ENCODE results near the gene DERA.
A peak's percentile ranks its signal among the peaks of the same experiment; 100 is the strongest.

Gene DERA

GRCh38 chr12:15919418-15919817, 8.3 kb downstream of the DERA start:
- CTCF ChIA-PET, result no interaction called here
- no peak overlapping the region for H3K27ac ChIP-seq (ENCODE audit: insufficient read depth in 1 of 2, low read depth in 1 of 2, low read length in 2 of 2, poor library complexity in 1 of 2, severe bottlenecking in 2 of 2)

GRCh38 chr12:15924956-15925355, 13.8 kb downstream of the DERA start:
- Histone ChIP-seq H3K27ac (ENCODE audit: insufficient read depth in 1 of 2, low read depth in 1 of 2, low read length in 2 of 2, poor library complexity in 1 of 2, severe bottlenecking in 2 of 2) (no peak overlapping the region), H3K36me3 (ENCODE audit: control insufficient read depth in 4 of 4, insufficient read depth in 4 of 4, low read length in 3 of 4) (peaks cover 0 to 8% (median 3%) of the 10 kb centered on the region in 4 experiments), H3K4me3 (ENCODE audit: control insufficient read depth in 1 of 7, extremely low read depth in 1 of 7, insufficient read depth in 4 of 7, low read depth in 2 of 7, low read length in 6 of 7) (no peak overlapping the region), H3K9me3 (ENCODE audit: control extremely low read depth in 1 of 5, control insufficient read depth in 4 of 5, insufficient read depth in 2 of 5, low read depth in 1 of 5, low read length in 4 of 5) (peaks cover 0 to 2% (median 0%) of the 10 kb centered on the region in 5 experiments), H3K4me1 (ENCODE audit: control extremely low read depth in 1 of 4, control insufficient read depth in 4 of 4, insufficient read depth in 4 of 4, low read length in 3 of 4) (no peaks in the 10 kb centered on the region), H3K27me3 (replicated peaks in 2 of 5; ENCODE audit: control insufficient read depth in 4 of 5, insufficient read depth in 5 of 5, low read length in 4 of 5) (no peaks in the 10 kb centered on the region)
- POLR2A ChIA-PET, result interaction anchor here (0.7 kb wide), 1 partner anchor 25 kb away, joined by 3 read pairs; no protein-coding TSS in a partner anchor
- no CpG with 5 or more reads among the region's 1 CpG for WGBS (ENCODE audit: insufficient coverage)
- CTCF ChIA-PET, result no interaction called here
- no peak for DNase-seq

More at GRCh38 chr12:15919418-15919817, 8.3 kb downstream of the DERA start:
- peaks cover 0 to 2% (median 0%) of the 10 kb centered on the region in 5 experiments for H3K9me3 ChIP-seq (ENCODE audit: control extremely low read depth in 1 of 5, control insufficient read depth in 4 of 5, insufficient read depth in 2 of 5, low read depth in 1 of 5, low read length in 4 of 5)
- POLR2A ChIA-PET, result no interaction called here
- peaks cover 0 to 12% (median under 1%) of the 10 kb centered on the region in 4 experiments for H3K36me3 ChIP-seq (ENCODE audit: control insufficient read depth in 4 of 4, insufficient read depth in 4 of 4, low read length in 3 of 4)
- no peaks in the 10 kb centered on the region for H3K4me1 ChIP-seq (ENCODE audit: control extremely low read depth in 1 of 4, control insufficient read depth in 4 of 4, insufficient read depth in 4 of 4, low read length in 3 of 4)
- 100% methylated on average over 2 of the region's 2 CpGs for WGBS (ENCODE audit: insufficient coverage)
- no peaks in the 10 kb centered on the region for H3K27me3 ChIP-seq (replicated peaks in 2 of 5; ENCODE audit: control insufficient read depth in 4 of 5, insufficient read depth in 5 of 5, low read length in 4 of 5)
- no peak for DNase-seq
- H3K4me3 ChIP-seq (ENCODE audit: control insufficient read depth in 1 of 7, extremely low read depth in 1 of 7, insufficient read depth in 4 of 7, low read depth in 2 of 7, low read length in 6 of 7), result no peak overlapping the region

GRCh38 chr12:15928346-15928745, 17.2 kb downstream of the DERA start:
- Histone ChIP-seq H3K27ac (ENCODE audit: insufficient read depth in 1 of 2, low read depth in 1 of 2, low read length in 2 of 2, poor library complexity in 1 of 2, severe bottlenecking in 2 of 2) (no peak overlapping the region), H3K9me3 (ENCODE audit: control extremely low read depth in 1 of 5, control insufficient read depth in 4 of 5, insufficient read depth in 2 of 5, low read depth in 1 of 5, low read length in 4 of 5) (no peaks in the 10 kb centered on the region), H3K36me3 (ENCODE audit: control insufficient read depth in 4 of 4, insufficient read depth in 4 of 4, low read length in 3 of 4) (peaks cover 0 to 8% (median 2%) of the 10 kb centered on the region in 4 experiments), H3K4me1 (ENCODE audit: control extremely low read depth in 1 of 4, control insufficient read depth in 4 of 4, insufficient read depth in 4 of 4, low read length in 3 of 4) (no peaks in the 10 kb centered on the region), H3K4me3 (ENCODE audit: control insufficient read depth in 1 of 7, extremely low read depth in 1 of 7, insufficient read depth in 4 of 7, low read depth in 2 of 7, low read length in 6 of 7) (no peak overlapping the region), H3K27me3 (replicated peaks in 2 of 5; ENCODE audit: control insufficient read depth in 4 of 5, insufficient read depth in 5 of 5, low read length in 4 of 5) (no peaks in the 10 kb centered on the region)
- 94% methylated on average over 2 of the region's 2 CpGs for WGBS (ENCODE audit: insufficient coverage)
- no peak for DNase-seq
- CTCF ChIA-PET, result interaction anchor here (1.0 kb wide), 1 partner anchor 89 kb away, joined by 3 read pairs; no protein-coding TSS in a partner anchor
- POLR2A ChIA-PET, result no interaction called here

GRCh38 chr12:15928870-15929571, 17.9 kb downstream of the DERA start:
- WGBS (ENCODE audit: insufficient coverage), result 93% methylated on average over 10 of the region's 10 CpGs
- Histone ChIP-seq H3K4me3 (ENCODE audit: control insufficient read depth in 1 of 7, extremely low read depth in 1 of 7, insufficient read depth in 4 of 7, low read depth in 2 of 7, low read length in 6 of 7) (no peak overlapping the region), H3K9me3 (ENCODE audit: control extremely low read depth in 1 of 5, control insufficient read depth in 4 of 5, insufficient read depth in 2 of 5, low read depth in 1 of 5, low read length in 4 of 5) (no peaks in the 10 kb centered on the region), H3K27ac (ENCODE audit: insufficient read depth in 1 of 2, low read depth in 1 of 2, low read length in 2 of 2, poor library complexity in 1 of 2, severe bottlenecking in 2 of 2) (no peak overlapping the region), H3K27me3 (replicated peaks in 2 of 5; ENCODE audit: control insufficient read depth in 4 of 5, insufficient read depth in 5 of 5, low read length in 4 of 5) (no peaks in the 10 kb centered on the region), H3K36me3 (ENCODE audit: control insufficient read depth in 4 of 4, insufficient read depth in 4 of 4, low read length in 3 of 4) (peaks cover 0 to 8% (median 2%) of the 10 kb centered on the region in 4 experiments), H3K4me1 (ENCODE audit: control extremely low read depth in 1 of 4, control insufficient read depth in 4 of 4, insufficient read depth in 4 of 4, low read length in 3 of 4) (no peaks in the 10 kb centered on the region)
- no peak for DNase-seq
- ChIA-PET CTCF (interaction anchor here (1.0 kb wide), 1 partner anchor 88 kb away, joined by 3 read pairs; no protein-coding TSS in a partner anchor), POLR2A (no interaction called here)

GRCh38 chr12:15931590-15932053, 20.5 kb downstream of the DERA start:
- no CpG with 5 or more reads among the region's 3 CpGs for WGBS (ENCODE audit: insufficient coverage)
- H3K27me3 ChIP-seq (replicated peaks in 2 of 5; ENCODE audit: control insufficient read depth in 4 of 5, insufficient read depth in 5 of 5, low read length in 4 of 5), result no peaks in the 10 kb centered on the region
- CTCF ChIA-PET, result no interaction called here
- POLR2A ChIA-PET, result no interaction called here
- no peaks in the 10 kb centered on the region for H3K9me3 ChIP-seq (ENCODE audit: control extremely low read depth in 1 of 5, control insufficient read depth in 4 of 5, insufficient read depth in 2 of 5, low read depth in 1 of 5, low read length in 4 of 5)
- H3K4me3 ChIP-seq (ENCODE audit: control insufficient read depth in 1 of 7, extremely low read depth in 1 of 7, insufficient read depth in 4 of 7, low read depth in 2 of 7, low read length in 6 of 7), result no peak overlapping the region
- H3K36me3 ChIP-seq (ENCODE audit: control insufficient read depth in 4 of 4, insufficient read depth in 4 of 4, low read length in 3 of 4), result peaks cover 0 to 8% (median 2%) of the 10 kb centered on the region in 4 experiments
- no peak overlapping the region for H3K27ac ChIP-seq (ENCODE audit: insufficient read depth in 1 of 2, low read depth in 1 of 2, low read length in 2 of 2, poor library complexity in 1 of 2, severe bottlenecking in 2 of 2)
- peak in 2 of 3 donors; percentile 6 to 19 for DNase-seq
- no peaks in the 10 kb centered on the region for H3K4me1 ChIP-seq (ENCODE audit: control extremely low read depth in 1 of 4, control insufficient read depth in 4 of 4, insufficient read depth in 4 of 4, low read length in 3 of 4)

- WGBS (ENCODE audit: insufficient coverage), result no CpG with 5 or more reads among the region's 1 CpG
- H3K4me1 ChIP-seq (ENCODE audit: control extremely low read depth in 1 of 4, control insufficient read depth in 4 of 4, insufficient read depth in 4 of 4, low read length in 3 of 4), result no peaks in the 10 kb centered on the region
- H3K36me3 ChIP-seq (ENCODE audit: control insufficient read depth in 4 of 4, insufficient read depth in 4 of 4, low read length in 3 of 4), result peaks cover 0 to 8% (median 2%) of the 10 kb centered on the region in 4 experiments
- CTCF ChIA-PET, result no interaction called here
- no peak overlapping the region for H3K4me3 ChIP-seq (ENCODE audit: control insufficient read depth in 1 of 7, extremely low read depth in 1 of 7, insufficient read depth in 4 of 7, low read depth in 2 of 7, low read length in 6 of 7)
- H3K9me3 ChIP-seq (ENCODE audit: control extremely low read depth in 1 of 5, control insufficient read depth in 4 of 5, insufficient read depth in 2 of 5, low read depth in 1 of 5, low read length in 4 of 5), result peaks cover 0 to 2% (median 0%) of the 10 kb centered on the region in 5 experiments
- no peak overlapping the region for H3K27ac ChIP-seq (ENCODE audit: insufficient read depth in 1 of 2, low read depth in 1 of 2, low read length in 2 of 2, poor library complexity in 1 of 2, severe bottlenecking in 2 of 2)
- POLR2A ChIA-PET, result no interaction called here
- H3K27me3 ChIP-seq (replicated peaks in 2 of 5; ENCODE audit: control insufficient read depth in 4 of 5, insufficient read depth in 5 of 5, low read length in 4 of 5), result no peaks in the 10 kb centered on the region
- no peak for DNase-seq
Measured at GRCh38 chr12:15932327-15932726, 21.2 kb downstream of the DERA start.

GRCh38 chr12:15932971-15933370, 21.8 kb downstream of the DERA start:
- WGBS (ENCODE audit: insufficient coverage), result no CpG with 5 or more reads among the region's 3 CpGs
- Histone ChIP-seq H3K4me1 (ENCODE audit: control extremely low read depth in 1 of 4, control insufficient read depth in 4 of 4, insufficient read depth in 4 of 4, low read length in 3 of 4) (no peaks in the 10 kb centered on the region), H3K36me3 (ENCODE audit: control insufficient read depth in 4 of 4, insufficient read depth in 4 of 4, low read length in 3 of 4) (peaks cover 0 to 8% (median 2%) of the 10 kb centered on the region in 4 experiments), H3K4me3 (ENCODE audit: control insufficient read depth in 1 of 7, extremely low read depth in 1 of 7, insufficient read depth in 4 of 7, low read depth in 2 of 7, low read length in 6 of 7) (no peak overlapping the region), H3K27me3 (replicated peaks in 2 of 5; ENCODE audit: control insufficient read depth in 4 of 5, insufficient read depth in 5 of 5, low read length in 4 of 5) (no peaks in the 10 kb centered on the region), H3K9me3 (ENCODE audit: control extremely low read depth in 1 of 5, control insufficient read depth in 4 of 5, insufficient read depth in 2 of 5, low read depth in 1 of 5, low read length in 4 of 5) (peaks cover 0 to 2% (median 0%) of the 10 kb centered on the region in 5 experiments), H3K27ac (ENCODE audit: insufficient read depth in 1 of 2, low read depth in 1 of 2, low read length in 2 of 2, poor library complexity in 1 of 2, severe bottlenecking in 2 of 2) (no peak overlapping the region)
- DNase-seq, result no peak
- ChIA-PET POLR2A (no interaction called here), CTCF (no interaction called here)

All from common myeloid progenitor, CD34-positive (primary cell).